Measurements from ENCODE around the gene BRSK2.

GRCh38 chr11:1351278-1351937, 38.3 kb upstream of the BRSK2 start:
- TF ChIP-seq CTCF (conservative IDR thresholded peaks at IDR 0.05; ENCODE audit: low read depth, low read length) (no peak), CEBPB (IDR thresholded peaks at IDR 0.05; ENCODE audit: low read depth, low read length) (no peak), POLR2A (IDR thresholded peaks at IDR 0.05; ENCODE audit: low read depth, low read length) (no peak), NFE2L2 (IDR thresholded peaks at IDR 0.05; ENCODE audit: low read depth, low read length) (no peak), RAD21 (IDR thresholded peaks at IDR 0.05; ENCODE audit: low read length) (no peak), MAFK (IDR thresholded peaks at IDR 0.05; ENCODE audit: low read depth, low read length) (no peak), MXI1 (IDR thresholded peaks at IDR 0.05; ENCODE audit: borderline replicate concordance, low read depth, low read length) (no peak), MAZ (IDR thresholded peaks at IDR 0.05; ENCODE audit: borderline replicate concordance, low read depth, low read length) (no peak), RFX5 (IDR thresholded peaks at IDR 0.05; ENCODE audit: low read depth, low read length) (no peak)
- TF ChIP-seq, protein P1, sequence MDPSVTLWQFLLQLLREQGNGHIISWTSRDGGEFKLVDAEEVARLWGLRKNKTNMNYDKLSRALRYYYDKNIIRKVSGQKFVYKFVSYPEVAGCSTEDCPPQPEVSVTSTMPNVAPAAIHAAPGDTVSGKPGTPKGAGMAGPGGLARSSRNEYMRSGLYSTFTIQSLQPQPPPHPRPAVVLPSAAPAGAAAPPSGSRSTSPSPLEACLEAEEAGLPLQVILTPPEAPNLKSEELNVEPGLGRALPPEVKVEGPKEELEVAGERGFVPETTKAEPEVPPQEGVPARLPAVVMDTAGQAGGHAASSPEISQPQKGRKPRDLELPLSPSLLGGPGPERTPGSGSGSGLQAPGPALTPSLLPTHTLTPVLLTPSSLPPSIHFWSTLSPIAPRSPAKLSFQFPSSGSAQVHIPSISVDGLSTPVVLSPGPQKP (IDR thresholded peaks at IDR 0.05; ENCODE audit: borderline replicate concordance, low read depth, low read length) = no peak
- TF ChIP-seq, protein P2, sequence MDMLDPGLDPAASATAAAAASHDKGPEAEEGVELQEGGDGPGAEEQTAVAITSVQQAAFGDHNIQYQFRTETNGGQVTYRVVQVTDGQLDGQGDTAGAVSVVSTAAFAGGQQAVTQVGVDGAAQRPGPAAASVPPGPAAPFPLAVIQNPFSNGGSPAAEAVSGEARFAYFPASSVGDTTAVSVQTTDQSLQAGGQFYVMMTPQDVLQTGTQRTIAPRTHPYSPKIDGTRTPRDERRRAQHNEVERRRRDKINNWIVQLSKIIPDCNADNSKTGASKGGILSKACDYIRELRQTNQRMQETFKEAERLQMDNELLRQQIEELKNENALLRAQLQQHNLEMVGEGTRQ (IDR thresholded peaks at IDR 0.05; ENCODE audit: low read depth, low read length) = no peak

Measured in IMR-90 (cell line).